Astrocyte of the cerebellum (primary cell): ENCODE data around the gene GMDS.
A peak's percentile ranks its signal among the peaks of the same experiment; 100 is the strongest.

Source experiments
- DNase-seq: peaks from one replicate; pipeline ENCODE4 v3.0.0-alpha.2; 2011; ENCODE audit warnings: low read depth
- H3K4me3 ChIP-seq: 2 replicates; pipeline ENCODE4 v1.5.1; 2011; ENCODE audit warnings: mild to moderate bottlenecking, low read depth, low read length, moderate library complexity
- CTCF ChIP-seq: IDR thresholded peaks from 2 replicates; pipeline ENCODE4 v1.5.1; 2012; ENCODE audit warnings: low read length, low read depth, moderate library complexity, mild to moderate bottlenecking; ENCODE audit errors: missing control alignments
- in situ Hi-C: cut with HindIII; loops from 2 replicates; pipeline ENCODE4 v1.10.0; 2017; ENCODE audit warnings: low sequenced_read_pairs

GMDS gene

GRCh38 chr6:1608222-1609040, 637.0 kb downstream of the GMDS start:
- DNase-seq = no peak
- in situ Hi-C loops = loop anchor here (5.0 to 10.0 kb wide), 2 partner anchors 586 to 1029 kb away; no protein-coding TSS in a partner anchor
- TF ChIP-seq CTCF = no peak
- no peak overlapping the region for H3K4me3 ChIP-seq

GRCh38 chr6:1607516-1608221, 637.7 kb downstream of the GMDS start:
- no peak overlapping the region for H3K4me3 ChIP-seq
- in situ Hi-C loops = loop anchor here (5.0 to 10.0 kb wide), 2 partner anchors 587 to 1030 kb away; no protein-coding TSS in a partner anchor
- no peak for TF ChIP-seq CTCF
- no peak for DNase-seq

- no peak for DNase-seq
- in situ Hi-C loops = loop anchor here (5.0 to 10.0 kb wide), 2 partner anchors 588 to 1030 kb away; no protein-coding TSS in a partner anchor
- H3K4me3 ChIP-seq = no peak overlapping the region
- no peak for TF ChIP-seq CTCF
These were observed 638.5 kb downstream of the GMDS start for GRCh38 chr6:1606780-1607515.

- TF ChIP-seq CTCF = no peak
- no peak overlapping the region for H3K4me3 ChIP-seq
- in situ Hi-C loops = loop anchor here (5.0 to 10.0 kb wide), 2 partner anchors 589 to 1031 kb away; no protein-coding TSS in a partner anchor
- DNase-seq = no peak
These were observed 639.3 kb downstream of the GMDS start for GRCh38 chr6:1605893-1606779.

GRCh38 chr6:1605004-1605892, 640.2 kb downstream of the GMDS start:
- H3K4me3 ChIP-seq = peak overlapping the region; percentile 37
- in situ Hi-C loops = loop anchor here (5.0 to 10.0 kb wide), 2 partner anchors 590 to 1032 kb away; no protein-coding TSS in a partner anchor
- no peak for DNase-seq
- TF ChIP-seq CTCF = no peak
